HG02943 (cell line): ENCODE data around the gene RSAD1.

Experiments used
- ATAC-seq: cut with Tn5 transposase; IDR thresholded peaks from one replicate; pipeline ENCODE4 v1.9.1; 2021; ENCODE audit warnings: mild to moderate bottlenecking, low read depth, moderate library complexity; ENCODE audit not compliant: unreplicated experiment

The RSAD1 gene

DNA sequence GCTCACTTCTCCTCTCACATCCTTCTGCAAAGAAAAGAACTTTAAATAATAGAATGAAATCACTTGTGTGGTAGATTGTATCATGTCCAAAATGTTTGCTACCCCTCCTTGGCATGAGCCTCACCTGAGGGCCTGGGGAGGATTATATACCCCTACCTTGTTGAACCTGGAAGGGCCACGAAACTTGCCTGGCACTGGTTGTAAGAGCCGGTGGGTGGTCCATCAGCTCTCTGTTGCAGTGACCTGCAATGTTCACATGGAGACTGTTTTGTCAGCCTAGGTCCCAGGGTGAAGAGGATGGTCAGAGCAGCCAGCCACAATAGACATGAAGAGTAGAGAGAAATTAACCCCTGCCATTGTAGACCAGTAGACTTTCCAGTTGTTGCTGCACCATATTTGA lies 10.2 kb downstream of the RSAD1 start:
- no peak for ATAC-seq

DNA sequence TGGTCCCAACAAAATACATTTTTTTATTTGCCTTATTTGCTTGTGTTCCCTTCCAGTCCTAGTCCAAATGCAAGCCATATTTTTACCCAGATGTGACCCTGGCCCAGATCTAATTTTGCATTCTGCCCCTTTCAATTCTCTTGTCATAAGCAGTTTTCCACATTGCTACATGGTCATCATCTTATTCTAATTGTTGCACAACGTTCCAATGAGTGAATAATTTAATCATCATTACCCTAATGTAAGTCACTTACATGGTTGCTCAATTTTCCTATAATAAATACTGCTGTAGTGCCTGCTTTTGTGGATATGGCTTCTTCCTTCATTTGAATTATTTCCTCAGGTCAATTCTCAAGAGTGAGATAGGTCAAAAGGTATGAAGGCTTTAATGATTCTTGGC lies 12.8 kb downstream of the RSAD1 start:
- ATAC-seq = no peak

DNA sequence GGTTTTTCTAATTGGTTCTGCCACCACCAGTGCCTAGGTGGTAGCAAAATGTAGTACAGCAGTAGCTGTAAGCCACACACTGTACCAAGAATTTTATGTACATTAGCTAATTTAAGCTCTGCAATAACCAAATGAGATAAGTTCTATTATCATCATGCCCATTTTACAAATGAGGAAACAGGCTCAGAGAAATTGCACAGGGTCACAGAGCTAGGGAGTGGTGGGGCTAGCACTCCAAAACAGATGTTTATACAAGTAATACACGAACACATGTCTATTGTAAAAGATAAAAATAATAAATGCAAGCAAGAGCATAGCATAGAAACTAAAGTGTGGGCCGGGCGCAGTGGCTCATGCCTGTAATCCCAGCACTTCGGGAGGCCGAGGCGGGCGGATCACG lies 13.6 kb downstream of the RSAD1 start:
- no peak for ATAC-seq

DNA sequence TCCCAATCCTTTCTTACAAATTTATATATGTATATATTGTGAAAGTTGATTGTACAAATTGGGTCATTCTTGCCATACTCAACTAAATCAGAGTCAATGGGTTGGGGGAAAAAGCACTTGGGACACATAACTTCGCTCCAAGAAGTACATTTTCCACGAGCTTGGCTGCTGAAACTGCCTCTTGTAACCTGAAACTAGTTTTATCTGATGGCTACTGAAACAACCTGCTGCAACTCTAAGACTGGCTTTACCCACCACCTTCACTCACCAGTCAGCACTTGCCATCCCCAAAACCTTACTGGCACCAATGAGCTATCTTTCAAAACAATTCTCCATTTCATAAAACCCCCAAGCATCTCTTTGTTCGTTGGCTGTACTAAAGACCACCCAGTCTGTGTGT lies 15.1 kb downstream of the RSAD1 start:
- no peak for ATAC-seq

DNA sequence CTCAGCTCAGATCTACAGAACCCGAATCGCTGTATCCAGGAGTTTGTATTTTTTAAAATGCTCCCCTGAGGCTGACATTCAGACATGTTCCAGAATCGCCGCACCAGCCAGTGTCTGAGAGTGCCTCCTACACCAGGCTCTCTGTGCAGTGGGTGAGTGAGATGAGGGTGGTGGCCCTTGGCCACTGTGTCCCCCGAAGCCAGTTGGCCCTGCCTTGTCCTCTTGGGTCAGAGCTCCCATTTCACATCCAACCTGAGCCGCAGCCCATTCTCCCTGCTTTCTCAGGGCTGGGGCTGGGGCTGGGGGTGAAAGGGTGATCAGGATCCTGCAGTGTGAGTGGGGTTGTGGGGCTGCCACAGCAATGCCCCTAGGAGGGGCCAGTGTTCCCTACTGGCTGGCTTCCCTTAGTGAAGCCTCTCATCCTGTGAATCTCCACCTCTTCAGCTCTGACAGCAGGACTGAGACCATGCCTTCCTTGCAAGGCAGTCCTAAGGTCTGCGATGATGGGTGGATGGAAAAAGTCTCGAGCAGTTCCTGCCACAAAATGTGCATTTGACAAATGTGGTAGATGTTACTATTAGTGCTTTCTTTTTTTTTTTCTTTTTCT lies 16.7 kb downstream of the RSAD1 start:
- no peak for ATAC-seq

DNA sequence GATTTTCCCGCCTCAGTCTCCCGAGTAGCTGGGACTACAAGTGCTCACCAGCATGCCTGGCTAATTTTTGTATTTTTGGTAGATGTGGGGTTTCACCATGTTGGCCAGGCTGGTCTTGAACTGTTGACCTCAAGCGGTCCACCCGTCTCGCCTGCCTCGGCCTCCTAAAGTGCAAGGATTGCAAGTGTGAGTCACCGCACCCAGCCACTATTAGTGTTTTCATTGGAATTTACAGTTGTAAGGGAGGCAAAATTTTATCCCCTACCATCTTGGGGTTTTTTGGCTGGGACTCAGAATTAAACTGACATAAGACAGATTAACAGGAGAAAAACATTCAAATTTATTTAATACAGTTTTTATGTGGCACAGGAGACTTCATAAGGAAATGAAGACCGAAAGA lies 17.3 kb downstream of the RSAD1 start:
- no peak for ATAC-seq

DNA sequence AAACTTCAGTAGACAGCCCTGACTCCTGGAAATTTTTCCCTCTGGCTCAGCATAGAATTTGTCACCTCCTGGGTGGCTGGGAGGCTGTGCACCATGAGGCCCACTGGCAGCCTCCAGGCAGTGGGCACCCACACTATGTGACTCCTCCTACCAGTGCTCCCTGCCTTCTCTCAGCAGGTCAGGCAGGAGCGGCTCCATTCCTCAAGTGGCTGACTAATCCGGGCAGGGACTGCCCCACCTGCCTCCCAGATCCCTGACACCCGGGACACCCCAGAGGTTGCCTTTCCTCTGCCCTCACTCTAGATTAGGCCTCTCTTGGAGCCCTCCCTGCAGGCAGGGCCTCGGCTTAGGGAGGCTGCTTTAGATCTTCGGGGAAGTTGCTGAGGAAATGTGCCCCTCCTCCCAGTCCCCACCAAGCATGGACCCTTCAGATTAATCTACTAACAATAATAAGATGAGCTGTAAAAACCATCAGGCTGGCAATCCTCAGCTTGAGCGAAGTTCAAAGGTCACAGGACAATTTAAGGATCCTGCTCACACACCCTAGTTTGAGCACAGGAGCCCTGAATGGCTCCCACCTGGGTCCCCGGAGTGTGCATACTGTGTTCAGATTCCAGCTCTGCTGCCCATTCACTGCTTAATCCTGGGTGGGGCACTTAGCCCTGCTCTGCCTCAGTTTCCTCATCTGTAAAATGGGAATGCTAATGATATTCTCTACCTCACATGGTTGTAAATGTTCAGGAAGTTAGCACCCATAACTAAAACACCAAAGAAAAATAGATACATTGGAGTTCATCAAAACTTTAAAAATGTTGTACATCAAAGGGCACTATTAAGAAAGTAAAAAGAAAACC lies 19.6 kb downstream of the RSAD1 start:
- ATAC-seq = no peak

DNA sequence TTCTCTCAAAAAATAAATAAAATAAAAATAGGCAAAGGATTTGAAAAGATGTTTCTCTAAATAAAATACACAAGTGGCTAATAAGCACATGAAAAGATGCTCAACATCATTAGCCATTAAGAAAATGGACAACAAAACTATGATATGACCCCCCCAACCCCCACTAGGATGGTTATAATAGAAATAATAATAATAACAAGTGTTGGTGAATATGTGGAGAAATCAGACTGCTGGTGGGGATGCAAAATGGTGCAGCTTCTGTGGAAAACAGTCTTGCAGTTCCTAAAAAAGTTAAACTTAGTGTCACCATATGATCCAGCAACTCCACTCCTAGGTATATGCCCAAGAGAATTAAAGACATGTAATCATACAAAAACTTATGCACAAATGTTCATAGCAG lies 20.6 kb downstream of the RSAD1 start:
- no peak for ATAC-seq

DNA sequence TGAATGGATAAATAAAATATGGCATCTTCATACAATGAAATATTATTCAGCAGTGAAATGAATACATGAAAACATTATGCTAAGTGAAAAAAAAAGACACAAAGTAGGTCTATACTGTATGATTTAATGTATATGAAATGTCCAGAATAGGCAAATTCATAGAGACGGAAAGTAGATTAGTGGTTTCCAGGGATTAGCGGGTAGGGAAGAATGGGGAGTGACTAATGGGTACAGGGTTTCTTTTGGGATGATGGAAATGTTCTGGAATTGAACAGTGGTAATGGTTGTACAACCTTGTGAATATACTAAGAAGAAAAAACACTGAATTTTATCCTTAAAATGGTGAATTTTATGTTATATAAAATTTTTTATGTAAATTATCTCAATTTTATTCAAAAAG lies 21.1 kb downstream of the RSAD1 start:
- ATAC-seq = no peak

DNA sequence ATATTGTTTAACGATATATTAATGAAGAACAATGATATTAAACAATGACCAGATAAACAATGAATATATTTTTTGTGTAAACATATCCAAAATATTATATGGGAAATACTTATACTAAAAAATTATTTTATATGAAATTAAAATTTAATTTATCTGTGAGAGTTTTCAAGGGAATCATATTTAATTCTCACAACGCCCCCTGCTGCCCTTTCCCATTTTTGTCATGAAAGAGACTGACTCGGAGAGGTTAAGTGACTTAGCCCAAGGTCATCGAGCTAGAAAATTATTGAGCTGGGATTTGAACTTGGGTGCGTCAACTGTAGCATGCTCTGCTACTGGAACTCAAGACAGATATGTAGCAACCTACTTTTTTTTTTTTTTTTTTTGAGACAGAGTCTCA lies 22.4 kb downstream of the RSAD1 start:
- ATAC-seq = no peak

DNA sequence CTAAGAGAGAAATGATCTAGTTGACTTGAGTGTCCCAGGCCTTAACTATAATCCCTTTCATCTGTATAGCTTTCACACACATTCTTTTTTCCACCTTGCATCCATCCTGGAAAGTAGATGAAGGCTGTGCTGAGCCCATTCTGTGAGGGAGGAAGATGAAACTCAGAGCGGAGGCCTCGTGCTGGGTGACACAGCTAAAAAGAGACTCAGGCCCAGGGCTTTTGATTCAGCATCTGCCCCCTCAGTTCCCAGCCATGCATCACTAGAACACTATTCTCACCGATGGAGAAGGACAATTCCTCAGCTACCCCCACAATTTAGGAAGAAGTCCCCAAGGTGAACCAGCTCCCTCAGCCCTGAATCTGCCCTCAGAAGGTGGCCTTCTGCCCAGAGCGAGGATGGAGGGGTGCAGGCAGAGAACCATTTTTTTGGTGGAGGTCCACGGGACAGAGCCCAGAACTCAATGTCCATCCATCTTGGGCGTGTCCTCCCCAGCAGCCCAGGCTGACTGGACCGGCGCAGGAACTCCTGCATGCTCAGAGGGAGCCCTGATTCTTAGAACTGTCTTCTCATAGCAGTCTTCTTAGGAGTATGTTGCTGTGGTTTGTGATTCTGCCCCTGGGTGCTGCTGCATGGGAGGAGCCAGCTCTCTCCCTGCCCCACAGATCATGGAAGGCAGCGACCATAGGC lies 23.8 kb downstream of the RSAD1 start:
- no peak for ATAC-seq

DNA sequence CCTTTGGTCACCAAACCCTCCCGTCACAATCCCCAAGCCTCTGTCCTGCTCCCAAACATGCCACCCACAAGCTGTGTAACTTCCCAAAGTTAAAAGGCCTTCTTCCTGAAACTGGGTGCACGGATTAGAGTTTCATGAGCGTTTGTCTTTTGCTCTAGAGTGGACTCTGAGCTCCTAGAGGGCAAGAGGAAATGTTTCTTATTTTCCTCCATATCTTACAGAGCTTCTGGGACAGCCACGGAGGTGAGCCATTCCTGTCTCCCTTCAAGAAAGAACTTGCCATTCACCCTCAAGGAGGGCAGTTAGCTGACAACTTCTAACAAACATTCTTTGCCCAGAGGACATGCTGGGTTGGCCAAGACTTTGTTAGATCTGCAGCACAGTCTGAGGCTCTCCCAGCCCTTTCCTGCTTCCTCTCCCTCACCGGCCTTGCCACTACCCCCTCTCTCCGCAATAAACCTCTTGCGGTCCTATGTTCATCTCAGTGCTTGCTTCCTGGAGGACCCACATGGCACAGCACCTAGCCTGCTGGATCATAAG lies 27.0 kb downstream of the RSAD1 start:
- no peak for ATAC-seq

DNA sequence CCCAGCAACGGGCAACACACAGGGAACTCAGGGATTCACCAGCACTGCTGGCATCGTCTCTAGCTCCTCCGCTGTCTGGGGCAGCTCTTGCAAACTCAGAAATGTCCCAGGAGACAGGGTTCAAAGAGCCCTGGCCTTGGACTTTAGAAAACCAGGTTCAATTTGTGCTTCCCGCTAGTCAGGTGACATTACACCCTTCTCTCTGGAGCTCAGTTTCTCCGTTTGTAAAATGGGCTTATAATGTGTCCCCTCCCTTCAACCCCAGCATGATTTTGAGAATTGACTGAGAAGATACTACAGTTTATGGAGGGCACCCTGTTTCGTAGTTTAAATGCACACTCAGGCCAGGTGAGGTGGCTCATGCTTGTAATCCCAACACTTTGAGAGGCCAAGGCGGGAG lies 27.6 kb downstream of the RSAD1 start:
- ATAC-seq = no peak

DNA sequence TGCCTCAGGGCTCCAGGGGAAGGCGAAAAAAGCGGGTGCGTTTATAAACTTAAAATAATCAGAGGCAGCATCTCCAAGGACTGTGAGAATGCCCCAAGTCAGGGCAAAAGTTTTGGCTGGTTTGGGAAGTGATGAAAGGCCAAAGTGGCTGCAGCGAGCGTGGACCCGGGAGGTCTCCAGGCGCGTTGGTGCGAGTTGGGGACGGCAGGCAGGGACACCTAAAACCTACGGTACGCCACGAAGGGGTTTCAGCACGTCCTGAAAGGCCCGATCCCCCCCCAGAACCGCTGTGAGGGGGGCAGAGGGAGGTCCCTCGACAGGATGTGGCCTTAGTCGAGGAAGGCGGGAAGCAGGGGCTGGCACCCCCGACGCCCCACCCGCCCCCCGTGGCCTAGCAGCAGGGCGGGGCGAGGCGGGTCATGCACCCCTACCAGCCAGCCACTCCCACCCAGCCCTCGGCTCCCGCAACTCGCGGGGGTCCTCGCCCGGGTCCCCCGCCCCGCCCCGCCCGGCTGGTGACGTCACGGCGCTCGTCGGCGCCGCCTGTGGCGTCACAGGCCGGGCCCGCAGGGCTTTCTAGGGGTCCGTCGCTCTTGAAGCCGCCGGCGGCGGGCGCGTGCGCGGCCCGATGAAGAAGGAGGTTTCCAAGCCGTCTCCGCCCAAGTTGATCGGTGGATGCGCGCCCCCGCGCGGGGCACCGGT lies 29.4 kb downstream of the RSAD1 start, which contains the start of gene MYCBPAP:
TSS of gene MYCBPAP (plus strand) at position 569 of the 702 bp plus-strand sequence. CDS start 236 bp downstream, outside the sequence.
- no peak for ATAC-seq

DNA sequence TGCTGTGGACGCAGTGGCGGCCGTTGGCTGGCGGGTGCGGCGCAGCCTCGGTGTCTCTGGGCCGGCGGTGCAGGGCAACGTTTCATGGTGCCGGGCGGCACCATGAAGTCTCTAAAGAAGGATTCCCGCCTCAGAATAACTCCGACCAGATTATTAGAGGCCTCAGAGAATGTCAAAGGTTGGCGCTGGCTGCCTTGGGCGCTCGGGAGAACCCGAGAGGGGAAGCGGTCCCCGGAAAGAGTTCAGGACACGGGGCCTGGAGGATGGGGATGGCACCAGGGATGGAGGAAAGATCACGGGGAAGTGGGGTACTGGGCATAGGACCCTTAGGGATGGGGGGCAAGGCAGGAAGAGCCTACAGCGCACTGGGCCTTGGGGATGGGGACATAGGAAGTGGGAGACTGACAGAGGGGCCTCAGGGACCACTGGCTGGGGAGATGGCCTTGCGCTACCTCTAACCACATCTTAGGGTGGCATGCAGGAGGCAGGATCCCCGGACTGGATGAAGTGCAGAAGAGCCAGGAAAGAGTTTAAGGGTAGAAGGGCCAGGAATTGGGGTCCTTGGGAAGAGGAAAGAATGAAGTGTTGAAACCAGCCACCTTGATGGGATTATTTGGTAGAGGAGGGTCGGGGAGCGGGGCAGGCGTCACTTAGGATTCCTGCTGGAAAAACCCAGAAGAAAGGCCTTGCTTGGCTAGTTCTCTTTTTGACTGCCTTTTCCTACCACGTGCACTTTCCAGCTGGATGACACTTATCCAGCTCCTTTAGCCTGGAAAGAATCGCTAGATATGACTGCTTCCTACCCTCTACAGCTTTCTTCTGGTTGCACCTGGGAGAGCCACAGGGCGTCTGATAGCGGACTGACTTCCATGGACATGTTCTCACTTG lies 30.2 kb downstream of the RSAD1 start:
- no peak for ATAC-seq

DNA sequence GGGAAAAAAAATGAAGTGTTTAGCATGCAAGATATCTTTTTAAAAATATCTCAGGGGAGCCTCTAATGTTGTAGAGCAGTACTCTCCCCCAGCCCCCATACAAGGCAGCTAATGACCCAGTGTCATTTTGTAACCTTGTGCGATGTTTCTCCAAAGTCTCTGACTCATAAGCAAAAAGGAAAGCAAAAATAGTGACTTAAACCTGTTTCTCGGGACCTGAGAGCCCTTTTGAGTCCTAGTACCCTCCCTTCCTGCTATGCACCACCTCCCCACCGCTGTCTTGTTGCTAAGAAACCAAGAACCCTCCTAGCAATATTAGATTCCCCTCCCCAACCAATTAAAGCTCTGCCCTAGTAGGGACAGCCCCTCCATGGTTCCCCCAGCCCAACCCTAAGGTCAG lies 32.4 kb downstream of the RSAD1 start:
- peak; percentile 70 for ATAC-seq

DNA sequence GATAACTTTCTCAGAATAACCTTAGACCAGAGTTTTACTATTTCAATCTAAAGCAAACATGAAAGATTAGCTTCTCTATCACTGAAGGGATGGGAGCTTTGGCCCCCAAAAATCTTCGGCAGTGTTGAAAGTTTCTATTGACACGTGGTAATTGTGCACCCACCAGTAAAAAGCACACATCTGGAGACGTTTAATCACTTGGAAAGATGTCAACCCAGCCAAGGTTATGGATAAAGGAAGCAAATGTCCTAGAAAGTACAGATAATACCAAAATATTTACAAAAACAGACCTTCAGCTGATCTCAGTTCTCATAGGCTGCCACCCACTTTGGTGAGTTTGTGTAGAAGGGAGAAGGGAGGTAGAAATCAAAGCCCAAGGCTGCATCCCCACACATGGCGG lies 34.8 kb downstream of the RSAD1 start:
- no peak for ATAC-seq

DNA sequence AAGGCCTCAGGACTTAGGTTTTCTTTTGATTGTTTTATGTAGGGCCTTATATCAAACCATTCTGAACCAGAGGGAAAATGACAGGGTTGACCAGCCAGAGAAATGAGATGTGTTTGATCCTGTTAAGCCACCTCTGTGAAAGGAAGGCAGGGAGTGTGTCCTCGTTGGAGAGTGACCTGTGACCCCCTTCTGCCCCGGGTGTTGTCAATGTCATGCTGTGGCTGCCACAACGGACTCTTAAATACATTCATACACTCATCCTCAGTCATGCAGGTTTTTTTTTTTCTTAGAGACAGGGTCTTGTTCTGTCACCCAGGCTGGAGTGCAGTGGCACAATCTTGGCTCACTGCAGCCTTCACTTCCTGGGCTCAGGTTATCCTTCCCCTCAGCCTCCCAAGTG lies 35.7 kb downstream of the RSAD1 start:
- no peak for ATAC-seq

DNA sequence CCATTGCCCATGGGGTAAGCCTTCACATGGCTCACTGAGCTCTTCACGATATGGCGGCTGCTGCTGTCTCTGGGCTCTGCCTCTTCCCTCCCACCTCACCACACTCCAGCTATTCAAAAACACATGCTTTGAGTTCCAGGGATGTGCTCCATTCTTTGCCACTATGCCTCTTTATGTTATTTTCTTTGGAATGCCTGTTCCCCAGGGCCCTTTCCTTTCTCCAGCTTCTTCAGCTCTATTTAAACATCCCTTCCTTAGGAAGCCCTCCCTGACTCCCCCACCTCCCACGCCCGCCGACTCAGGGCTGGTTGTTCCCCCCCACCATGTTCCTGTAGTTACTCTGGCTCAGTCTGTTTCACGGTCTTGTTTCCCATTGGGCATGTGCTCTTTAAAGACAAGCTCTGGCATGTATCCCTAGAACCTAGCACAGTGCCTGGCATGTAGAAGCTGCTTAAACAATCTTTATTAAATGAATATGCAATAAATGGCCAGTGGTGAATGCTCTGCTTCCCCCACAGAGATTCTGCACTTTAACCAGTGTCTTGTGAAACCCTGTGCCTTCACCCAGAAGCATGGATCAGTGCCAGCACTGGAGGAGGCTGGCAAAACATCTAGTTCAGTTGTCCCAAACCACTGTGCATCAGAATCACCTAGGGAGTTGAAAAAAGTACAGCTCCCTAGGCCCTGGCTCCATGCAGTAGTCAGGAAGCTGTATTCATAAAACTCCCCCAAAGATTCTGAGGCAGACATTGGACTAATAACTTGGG lies 36.5 kb downstream of the RSAD1 start:
- ATAC-seq = no peak
